HG03039 (cell line): ENCODE measurements around the gene ZFHX2.
A peak's percentile ranks its signal among the peaks of the same experiment; 100 is the strongest.

ENCODE experiments used
- ATAC-seq: cut with Tn5 transposase; IDR thresholded peaks from one replicate; pipeline ENCODE4 v1.9.1; 2021; ENCODE audit warnings: mild to moderate bottlenecking, moderate library complexity; ENCODE audit not compliant: unreplicated experiment

The ZFHX2 gene

GRCh38 chr14:23561873-23562821 lies 10.6 kb upstream of the ZFHX2 start:
- ATAC-seq = no peak

DNA sequence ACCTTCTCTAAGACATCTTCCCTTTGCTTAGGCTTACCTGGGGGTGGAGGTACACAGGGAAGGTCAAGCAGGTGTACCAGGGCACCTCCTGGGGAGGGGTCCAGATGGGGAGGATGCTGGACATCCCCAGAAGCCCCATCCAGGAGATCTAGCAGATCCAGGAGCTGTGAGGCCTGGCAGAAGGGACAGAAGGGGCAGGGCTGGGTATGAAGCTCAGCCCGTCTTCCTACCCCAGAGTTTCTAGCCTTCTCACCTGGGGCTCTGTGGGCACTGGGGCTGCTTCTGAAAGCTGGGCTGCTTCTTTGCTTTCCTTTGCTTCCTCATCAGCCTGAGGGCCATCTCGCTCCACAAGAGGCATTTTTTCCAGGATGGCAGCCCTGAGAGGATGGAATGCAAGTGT lies 9.7 kb upstream of the ZFHX2 start:
- ATAC-seq = no peak

DNA sequence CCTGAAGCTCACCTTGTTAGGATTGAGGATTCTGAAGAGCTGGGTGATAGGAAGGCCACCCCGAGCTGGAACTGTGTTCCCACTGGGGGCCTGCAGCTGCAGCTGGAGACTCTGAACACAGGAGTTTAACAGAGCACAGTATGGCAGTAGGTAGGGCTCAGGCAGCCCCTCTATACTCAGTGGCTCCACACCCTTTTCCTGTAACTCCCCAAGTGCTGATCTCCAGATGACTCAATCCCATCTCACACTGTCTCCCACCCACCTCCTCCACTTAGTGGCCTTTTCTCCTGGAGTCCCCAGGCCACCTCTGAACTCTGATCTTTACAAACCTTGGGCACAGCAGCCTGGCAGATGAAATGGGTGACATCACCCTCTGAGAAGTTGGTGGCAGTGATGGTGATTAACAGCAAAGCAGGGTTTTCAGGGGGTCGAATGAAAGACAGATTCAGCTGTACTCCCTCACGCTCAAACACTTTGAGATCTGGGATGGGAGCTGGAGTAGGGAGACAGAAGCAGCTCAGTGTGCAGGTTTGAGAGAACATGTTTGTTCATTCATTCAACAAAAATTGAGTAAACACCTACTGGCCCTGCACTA lies 8.5 kb upstream of the ZFHX2 start:
- no peak for ATAC-seq

GRCh38 chr14:23559010-23559925 lies 7.7 kb upstream of the ZFHX2 start:
- ATAC-seq = no peak

- no peak for ATAC-seq
These were observed 6.9 kb upstream of the ZFHX2 start for GRCh38 chr14:23558346-23559009.

DNA sequence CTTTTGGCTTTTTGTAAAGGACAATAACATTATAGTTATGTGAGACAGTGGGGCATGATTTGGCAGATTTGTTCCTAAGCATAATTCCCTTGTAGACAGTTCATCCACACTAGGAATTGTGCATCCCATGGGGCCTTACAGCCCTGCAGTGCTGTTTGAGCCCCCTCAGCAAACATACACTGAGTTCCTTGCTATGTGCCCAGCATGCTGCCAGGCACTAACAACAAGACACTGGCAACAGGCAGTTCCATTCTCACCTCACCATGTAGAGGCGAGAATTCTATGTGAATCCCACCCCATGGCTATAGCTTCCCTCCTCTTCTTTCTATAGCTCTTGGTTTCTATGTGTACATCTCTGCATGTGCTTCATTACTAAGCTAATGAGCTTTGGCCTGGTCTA lies 6.4 kb upstream of the ZFHX2 start:
- ATAC-seq = no peak

- no peak for ATAC-seq
These were observed 6.0 kb upstream of the ZFHX2 start for GRCh38 chr14:23557521-23557920.

DNA sequence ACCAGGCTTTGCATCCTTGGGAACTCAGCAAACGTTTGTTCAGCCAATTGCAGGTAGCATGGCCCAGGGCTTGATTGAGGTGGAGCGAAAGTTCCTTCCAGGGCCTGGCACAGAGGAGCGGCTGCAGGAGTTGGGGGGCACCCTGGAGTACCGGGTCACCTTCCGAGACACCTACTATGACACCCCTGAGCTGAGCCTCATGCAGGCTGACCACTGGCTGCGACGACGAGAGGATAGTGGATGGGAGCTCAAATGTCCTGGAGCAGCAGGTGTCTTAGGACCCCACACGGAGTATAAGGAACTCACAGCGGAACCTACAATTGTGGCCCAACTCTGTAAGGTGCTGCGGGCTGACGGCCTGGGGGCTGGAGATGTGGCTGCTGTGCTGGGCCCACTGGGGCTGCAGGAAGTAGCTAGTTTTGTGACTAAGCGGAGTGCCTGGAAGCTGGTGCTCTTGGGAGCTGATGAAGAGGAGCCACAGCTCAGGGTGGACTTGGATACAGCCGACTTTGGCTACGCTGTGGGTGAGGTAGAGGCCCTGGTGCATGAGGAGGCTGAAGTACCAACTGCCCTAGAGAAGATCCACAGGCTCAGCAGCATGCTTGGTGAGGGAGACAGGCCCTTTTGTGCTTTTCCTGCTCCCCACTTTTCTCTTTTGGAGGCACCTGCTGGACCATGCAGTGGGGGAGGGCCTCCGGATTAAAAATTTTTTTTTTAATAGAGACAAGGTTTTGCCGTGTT lies 5.3 kb upstream of the ZFHX2 start:
- no peak for ATAC-seq

DNA sequence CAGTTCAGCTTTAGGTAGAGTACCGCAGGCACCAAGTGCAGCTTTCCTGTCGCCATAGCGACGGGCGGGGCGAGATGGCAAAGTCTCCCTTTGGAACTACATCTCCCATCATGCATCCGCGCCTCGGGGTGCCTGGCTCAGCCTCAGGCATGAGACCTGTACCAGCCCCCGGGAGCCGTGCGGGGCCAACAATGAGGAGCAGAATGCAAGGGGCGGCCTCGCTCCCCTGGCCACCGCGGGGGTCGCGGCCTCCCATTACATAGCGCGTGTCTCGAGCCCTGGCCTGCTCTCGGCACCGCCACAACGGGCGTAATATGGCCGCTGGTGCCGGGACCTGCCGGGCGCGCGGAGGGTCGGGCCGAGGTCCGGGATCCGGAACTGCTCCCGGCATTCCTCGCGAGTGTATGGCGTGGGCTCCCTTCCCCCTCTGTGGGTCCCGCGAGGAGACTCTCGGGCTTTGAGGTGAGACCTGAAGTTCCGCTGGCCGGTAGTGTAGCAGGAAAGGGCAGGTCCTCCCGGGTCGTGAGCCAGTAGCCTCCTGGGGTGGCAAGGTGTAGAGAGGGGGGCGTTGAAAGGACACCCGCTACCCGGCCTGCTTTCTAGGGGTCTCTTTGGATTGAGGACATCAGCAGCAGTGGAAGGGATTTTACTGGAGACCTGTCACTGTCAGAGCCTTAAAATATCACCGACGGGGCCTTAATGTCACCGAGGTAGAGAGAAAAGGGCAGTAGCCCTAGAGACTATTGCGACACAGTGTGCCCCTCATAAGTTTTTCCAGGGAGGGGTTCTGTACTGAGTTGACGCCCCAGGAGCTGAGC lies 4.5 kb upstream of the ZFHX2 start, which contains the start of gene THTPA:
THTPA (plus strand) TSS at position 390 of the 818 bp plus-strand sequence. CDS start 487 bp downstream, outside the sequence.
- ATAC-seq = peak; percentile 89

GRCh38 chr14:23555533-23555881 lies 3.9 kb upstream of the ZFHX2 start:
- no peak for ATAC-seq

DNA sequence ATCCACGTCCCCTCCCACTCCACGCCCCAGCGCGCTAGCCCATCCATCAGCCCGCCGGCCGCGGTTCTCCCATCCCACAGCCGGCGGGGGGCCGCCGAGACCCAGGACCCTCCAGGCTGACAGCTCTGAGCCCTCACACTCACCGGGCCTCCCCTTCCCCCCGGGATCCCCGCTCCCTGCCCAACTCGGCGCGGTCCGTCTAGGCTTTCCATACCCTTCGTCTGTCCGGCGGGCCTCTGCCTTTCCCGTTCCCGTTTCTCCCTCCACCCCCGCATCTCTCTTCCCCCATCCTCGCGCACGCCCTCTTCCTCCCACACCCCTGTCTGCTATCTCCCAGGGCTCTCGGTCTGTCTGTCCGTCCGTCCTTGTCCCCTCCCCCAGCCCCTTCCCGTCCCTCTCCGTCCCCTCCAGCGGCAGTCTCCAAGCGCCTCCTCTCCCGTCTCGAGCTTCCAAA lies 726 bp downstream of the ZFHX2 start:
- no peak for ATAC-seq

DNA sequence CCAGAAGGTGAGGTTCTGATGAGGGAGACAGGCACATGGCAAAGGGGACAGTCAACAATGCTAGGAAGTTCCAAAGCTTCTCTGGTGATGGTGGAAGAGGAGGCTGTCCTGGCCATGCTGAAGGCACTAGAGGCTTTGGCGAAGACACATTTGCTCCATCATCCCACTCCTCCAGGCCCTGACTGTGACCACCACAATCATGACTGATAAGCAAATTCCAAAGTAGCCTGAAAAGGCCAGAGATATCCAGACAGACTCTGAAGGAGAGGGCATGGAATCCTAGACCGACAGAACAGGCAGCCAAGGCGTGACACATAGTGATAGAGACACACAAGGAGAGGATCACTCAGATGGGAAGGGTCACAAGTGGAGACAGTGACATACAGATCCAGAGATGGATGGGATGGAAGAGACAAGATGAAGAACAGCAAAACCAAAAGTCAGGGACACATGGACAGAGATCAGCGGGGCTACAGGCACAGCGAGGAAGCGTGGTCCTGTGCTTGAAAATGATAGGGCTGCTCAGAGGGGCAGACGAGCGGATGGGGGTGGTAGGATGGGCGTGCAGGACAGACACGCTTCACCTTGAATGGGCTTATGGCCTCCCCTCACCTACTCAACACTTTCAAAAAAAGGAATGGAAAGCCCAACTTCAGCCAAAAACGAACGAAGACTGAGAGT lies 1.3 kb downstream of the ZFHX2 start:
- ATAC-seq = no peak

- no peak for ATAC-seq
These were observed 2.9 kb downstream of the ZFHX2 start for GRCh38 chr14:23548351-23549318.

DNA sequence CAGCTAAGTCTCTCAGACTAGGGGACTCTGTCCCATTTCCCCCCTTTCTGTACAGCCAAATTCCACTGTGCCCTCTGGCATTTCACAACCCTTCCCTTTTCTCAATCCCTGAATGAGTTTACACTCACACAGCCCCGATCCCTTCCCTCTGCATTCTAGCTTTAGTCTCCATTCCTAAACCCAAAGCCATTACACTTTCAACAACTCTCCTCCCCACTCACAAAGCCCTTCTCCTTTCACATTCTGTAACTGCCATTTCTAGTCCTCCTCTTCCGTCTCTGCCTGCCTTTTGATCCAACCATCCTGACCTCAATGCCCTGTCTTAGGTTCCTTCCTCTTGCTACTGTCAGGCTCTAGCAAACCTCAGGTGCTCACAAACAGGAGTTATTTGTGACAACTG lies 3.6 kb downstream of the ZFHX2 start:
- ATAC-seq = no peak

GRCh38 chr14:23546450-23547035 lies 5.0 kb downstream of the ZFHX2 start:
- no peak for ATAC-seq

DNA sequence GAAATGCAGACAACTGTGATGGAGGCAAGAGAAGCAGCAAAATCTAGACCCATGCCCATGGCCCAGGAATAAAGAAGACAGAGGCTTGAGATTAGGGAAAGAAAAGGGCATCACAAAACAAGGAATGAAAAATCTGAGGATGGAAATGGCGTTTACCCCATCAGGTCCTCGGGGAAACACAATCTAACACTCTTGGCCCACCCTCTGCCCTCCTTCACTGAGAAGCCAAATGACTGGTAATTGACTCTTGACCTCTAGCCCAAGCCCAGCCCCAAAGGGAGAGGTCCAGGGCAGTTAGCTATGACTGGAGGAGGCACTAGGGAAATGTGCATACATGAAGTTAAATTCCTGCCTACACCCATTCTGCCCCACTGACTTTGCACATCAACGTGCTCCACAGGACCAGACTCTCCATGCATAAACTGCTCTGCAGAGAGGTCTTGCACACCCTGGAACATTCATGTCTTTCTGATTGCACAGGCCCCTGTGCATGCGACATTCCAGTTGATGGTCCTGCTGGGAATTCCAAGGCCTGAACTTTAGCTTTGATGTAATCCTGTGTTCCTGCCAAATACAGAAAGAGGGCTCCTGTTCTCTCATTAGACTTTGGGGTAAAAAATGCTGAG lies 5.7 kb downstream of the ZFHX2 start:
- ATAC-seq = no peak
